DND-41 (cell line): ENCODE data around the gene MRPS33.
"Not testable (repeated sequence)": the region's sequence is repeated elsewhere in the genome, so short reads cannot be mapped to it uniquely, and the experiment has no call there.

Experiments used
- ATAC-seq: fragments of 200-7000 bp; cut with Tn5 transposase; 3 replicates; pipeline ENCODE4 v1.9.1; 2021; ENCODE audit warnings: low read depth; ENCODE audit not compliant: insufficient read depth
- DNase-seq: peaks from one replicate; pipeline ENCODE4 v3.0.0-alpha.2; 2020
- H2AFZ ChIP-seq: 2 replicates; pipeline ENCODE4 v1.6.0; 2012; ENCODE audit warnings: low read depth, low read length
- H3K27ac ChIP-seq: 2 replicates; pipeline ENCODE4 v1.5.1; 2012; ENCODE audit warnings: low read length, inconsistent platforms
- H3K27me3 ChIP-seq: fragments of 200-600 bp; sonication (generic); 2 replicates; pipeline ENCODE4 v1.6.0; 2012; ENCODE audit warnings: low read length, mild to moderate bottlenecking, inconsistent platforms; ENCODE audit not compliant: insufficient read depth, poor library complexity
- H3K36me3 ChIP-seq: 2 replicates; pipeline ENCODE4 v1.5.1; 2012; ENCODE audit warnings: low read length, inconsistent platforms; ENCODE audit not compliant: insufficient read depth
- H3K4me1 ChIP-seq: 2 replicates; pipeline ENCODE4 v1.5.1; 2012; ENCODE audit warnings: mild to moderate bottlenecking, low read length; ENCODE audit not compliant: insufficient read depth
- H3K4me2 ChIP-seq: 2 replicates; pipeline ENCODE4 v1.6.0; 2012; ENCODE audit warnings: mild to moderate bottlenecking, moderate library complexity, low read length, inconsistent platforms; ENCODE audit not compliant: insufficient read depth
- H3K4me3 ChIP-seq, 2 experiments: fragments of 200-600 bp in 1 of 2; shearing (Covaris generic) in 1 of 2; 2 replicates each; pipeline ENCODE4 v1.5.1; 2012 to 2016; ENCODE audit warnings: inconsistent platforms in 2 of 2, low read length in 2 of 2, mild to moderate bottlenecking in 2 of 2, low read depth in 1 of 2, moderate library complexity in 1 of 2
- H3K79me2 ChIP-seq: 2 replicates; pipeline ENCODE4 v1.6.0; 2012; ENCODE audit warnings: low read length, inconsistent platforms; ENCODE audit not compliant: insufficient read depth
- H3K9ac ChIP-seq: 2 replicates; pipeline ENCODE4 v1.6.0; 2012; ENCODE audit warnings: low read depth, mild to moderate bottlenecking, inconsistent platforms, low read length, moderate library complexity
- H3K9me3 ChIP-seq: 2 replicates; pipeline ENCODE4 v1.5.1; 2012; ENCODE audit warnings: low read length, moderate library complexity, mild to moderate bottlenecking, inconsistent platforms; ENCODE audit not compliant: insufficient read depth, severe bottlenecking
- H4K20me1 ChIP-seq: 2 replicates; pipeline ENCODE4 v1.6.0; 2012; ENCODE audit warnings: low read length; ENCODE audit not compliant: insufficient read depth
- EZH2 ChIP-seq: IDR thresholded peaks from 3 replicates; pipeline ENCODE4 v1.6.1; 2012; ENCODE audit warnings: borderline replicate concordance, low read depth, mild to moderate bottlenecking, moderate library complexity, low read length, inconsistent platforms; ENCODE audit not compliant: severe bottlenecking
- TF ChIP-seq, protein P1 (sequence below): IDR thresholded peaks from 2 replicates; pipeline ENCODE4 v1.5.1; 2012; ENCODE audit warnings: borderline replicate concordance, low read length, moderate library complexity, mild to moderate bottlenecking; ENCODE audit not compliant: poor library complexity, severe bottlenecking; ENCODE audit errors: extremely low read depth

MRPS33 gene

DNA sequence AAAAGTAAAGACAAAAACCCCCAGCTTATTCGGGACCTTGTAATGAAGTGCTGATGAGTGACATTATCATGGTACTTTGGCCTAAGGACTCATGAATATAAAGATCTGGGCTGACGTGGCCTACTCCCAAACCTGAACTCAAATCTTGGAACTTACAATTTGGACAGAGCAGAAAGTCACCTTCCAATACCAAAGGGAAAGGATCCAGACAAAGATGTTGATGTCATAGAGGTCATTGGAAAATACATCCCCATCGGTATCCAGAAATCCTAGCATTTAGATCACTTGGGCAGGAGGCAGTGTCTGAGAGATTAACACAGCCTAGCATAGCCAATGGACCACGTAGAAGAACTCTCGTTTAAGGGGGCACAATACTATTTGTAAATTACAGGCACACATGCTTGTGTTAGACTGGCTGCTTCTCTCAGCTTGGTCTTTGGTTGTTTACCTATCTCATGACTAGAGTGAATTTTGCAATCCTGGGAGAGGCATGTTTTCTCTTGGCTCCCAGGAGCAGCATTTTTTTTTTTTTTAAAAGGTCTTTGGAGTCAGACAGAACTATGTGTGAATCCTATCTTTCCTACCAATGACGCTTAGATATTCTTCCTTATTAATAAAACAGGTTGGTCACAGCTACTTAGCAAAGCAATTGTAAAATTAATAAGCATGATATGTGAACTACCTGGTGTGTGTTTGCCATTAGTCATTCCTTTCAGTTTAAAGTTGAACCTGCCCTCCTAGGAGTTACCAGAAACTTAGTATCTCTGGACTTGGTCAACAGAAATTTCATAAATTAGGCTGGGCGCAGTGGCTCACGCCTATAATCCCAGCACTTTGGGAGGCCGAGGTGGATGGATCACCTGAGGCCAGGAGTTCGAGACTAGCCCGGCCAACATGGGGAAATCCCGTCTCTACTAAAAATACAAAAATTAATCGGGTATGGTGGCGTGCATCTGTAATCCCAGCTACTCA, 27.8 kb upstream of the MRPS33 start:
- DNase-seq (no peak), ATAC-seq (no peak)

DNA sequence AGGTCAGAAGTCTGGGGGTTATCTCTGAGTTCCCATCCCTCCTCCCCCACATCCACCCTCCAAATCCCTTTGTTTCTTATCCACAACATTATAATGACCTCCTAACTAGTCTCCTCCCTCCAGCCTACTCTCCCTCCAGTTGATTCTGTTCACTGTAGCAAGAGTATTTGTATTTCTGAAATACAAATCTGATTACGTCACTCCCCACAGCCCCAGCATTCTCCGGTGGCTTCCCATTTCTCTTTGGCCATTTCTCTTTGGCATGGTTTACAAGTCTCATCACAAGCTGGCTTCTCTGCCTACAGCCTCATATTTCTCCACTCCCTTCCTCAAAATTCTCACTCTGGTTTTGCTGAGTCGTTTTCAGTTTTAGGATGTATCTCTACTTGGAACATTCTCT, 24.6 kb upstream of the MRPS33 start:
- no peaks in the 10 kb centered on the region for H3K27me3 ChIP-seq
- no peaks in the 10 kb centered on the region for H4K20me1 ChIP-seq
- H3K4me3 ChIP-seq, result no peak overlapping the region
- no peak overlapping the region for H3K9ac ChIP-seq
- ATAC-seq (no peak), DNase-seq (no peak)
- H3K79me2 ChIP-seq, result no peaks in the 10 kb centered on the region
- H3K27ac ChIP-seq, result no peak overlapping the region
- no peak overlapping the region for H3K4me2 ChIP-seq
- H3K4me1 ChIP-seq, result no peaks in the 10 kb centered on the region
- H3K9me3 ChIP-seq, result no peaks in the 10 kb centered on the region
- H3K36me3 ChIP-seq, result no peaks in the 10 kb centered on the region
- H2AFZ ChIP-seq, result no peak overlapping the region
- TF ChIP-seq EZH2, result no peak
- TF ChIP-seq, protein P1, sequence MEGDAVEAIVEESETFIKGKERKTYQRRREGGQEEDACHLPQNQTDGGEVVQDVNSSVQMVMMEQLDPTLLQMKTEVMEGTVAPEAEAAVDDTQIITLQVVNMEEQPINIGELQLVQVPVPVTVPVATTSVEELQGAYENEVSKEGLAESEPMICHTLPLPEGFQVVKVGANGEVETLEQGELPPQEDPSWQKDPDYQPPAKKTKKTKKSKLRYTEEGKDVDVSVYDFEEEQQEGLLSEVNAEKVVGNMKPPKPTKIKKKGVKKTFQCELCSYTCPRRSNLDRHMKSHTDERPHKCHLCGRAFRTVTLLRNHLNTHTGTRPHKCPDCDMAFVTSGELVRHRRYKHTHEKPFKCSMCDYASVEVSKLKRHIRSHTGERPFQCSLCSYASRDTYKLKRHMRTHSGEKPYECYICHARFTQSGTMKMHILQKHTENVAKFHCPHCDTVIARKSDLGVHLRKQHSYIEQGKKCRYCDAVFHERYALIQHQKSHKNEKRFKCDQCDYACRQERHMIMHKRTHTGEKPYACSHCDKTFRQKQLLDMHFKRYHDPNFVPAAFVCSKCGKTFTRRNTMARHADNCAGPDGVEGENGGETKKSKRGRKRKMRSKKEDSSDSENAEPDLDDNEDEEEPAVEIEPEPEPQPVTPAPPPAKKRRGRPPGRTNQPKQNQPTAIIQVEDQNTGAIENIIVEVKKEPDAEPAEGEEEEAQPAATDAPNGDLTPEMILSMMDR, result no peak

More for the DNA sequence above, 27.8 kb upstream of the MRPS33 start:
- H3K36me3 ChIP-seq, result no peaks in the 10 kb centered on the region
- no peak overlapping the region for H3K9ac ChIP-seq
- H3K79me2 ChIP-seq, result no peaks in the 10 kb centered on the region
- no peaks in the 10 kb centered on the region for H3K9me3 ChIP-seq
- H4K20me1 ChIP-seq, result no peaks in the 10 kb centered on the region
- no peak overlapping the region for H2AFZ ChIP-seq
- H3K27ac ChIP-seq, result no peak overlapping the region
- H3K4me2 ChIP-seq, result no peak overlapping the region
- H3K4me1 ChIP-seq, result no peaks in the 10 kb centered on the region
- no peaks in the 10 kb centered on the region for H3K27me3 ChIP-seq
- no peak overlapping the region for H3K4me3 ChIP-seq
- TF ChIP-seq, protein P1, result no peak
- TF ChIP-seq EZH2, result no peak

DNA sequence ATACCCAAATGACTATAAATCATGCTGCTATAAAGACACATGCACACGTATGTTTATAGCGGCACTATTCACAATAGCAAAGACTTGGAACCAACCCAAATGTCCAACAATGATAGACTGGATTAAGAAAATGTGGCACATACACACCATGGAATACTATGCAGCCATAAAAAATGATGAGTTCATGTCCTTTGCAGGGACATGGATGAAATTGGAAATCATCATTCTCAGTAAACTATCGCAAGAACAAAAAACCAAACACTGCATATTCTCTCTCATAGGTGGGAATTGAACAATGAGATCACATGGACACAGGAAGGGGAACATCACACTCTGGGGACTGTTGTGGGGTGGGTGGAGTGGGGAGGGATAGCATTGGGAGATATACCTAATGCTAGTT, 23.3 kb upstream of the MRPS33 start:
- not testable (repeated sequence) for ATAC-seq, H4K20me1 ChIP-seq

DNA sequence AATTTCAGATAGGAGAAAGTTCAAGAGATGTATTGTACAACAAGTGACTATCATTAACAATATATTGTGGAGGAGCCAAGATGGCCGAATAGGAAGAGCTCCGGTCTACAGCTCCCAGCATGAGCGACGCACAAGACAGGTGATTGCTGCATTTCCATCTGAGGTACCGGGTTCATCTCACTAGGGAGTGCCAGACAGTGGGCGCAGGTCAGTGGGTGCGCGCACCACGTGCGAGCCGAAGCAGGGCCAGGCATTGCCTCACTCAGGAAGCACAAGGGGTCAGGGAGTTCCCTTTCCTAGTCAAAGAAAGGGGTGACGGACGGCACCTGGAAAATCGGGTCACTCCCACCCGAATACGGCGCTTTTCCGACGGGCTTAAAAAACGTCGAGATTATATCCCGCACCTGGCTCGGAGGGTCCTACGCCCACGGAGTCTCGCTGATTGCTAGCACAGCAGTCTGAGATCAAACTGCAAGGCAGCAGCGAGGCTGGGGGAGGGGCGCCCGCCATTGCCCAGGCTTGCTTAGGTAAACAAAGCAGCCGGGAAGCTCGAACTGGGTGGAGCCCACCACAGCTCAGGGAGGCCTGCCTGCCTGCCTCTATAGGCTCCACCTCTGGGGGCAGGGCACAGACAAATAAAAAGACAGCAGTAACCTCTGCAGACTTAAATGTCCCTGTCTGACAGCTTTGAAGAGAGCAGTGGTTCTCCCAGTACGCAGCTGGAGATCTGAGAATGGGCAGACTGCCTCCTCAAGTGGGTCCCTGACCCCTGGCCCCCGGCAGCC, 18.0 kb upstream of the MRPS33 start:
- not testable (repeated sequence) for H4K20me1 ChIP-seq, H2AFZ ChIP-seq, H3K27ac ChIP-seq, H3K27me3 ChIP-seq, H3K79me2 ChIP-seq, H3K9me3 ChIP-seq, H3K4me1 ChIP-seq, H3K4me3 ChIP-seq, H3K4me2 ChIP-seq, H3K36me3 ChIP-seq, ATAC-seq, DNase-seq, H3K9ac ChIP-seq

More for the DNA sequence above, 23.3 kb upstream of the MRPS33 start:
- not testable (repeated sequence) for H3K9ac ChIP-seq, H2AFZ ChIP-seq, DNase-seq, H3K4me1 ChIP-seq, H3K36me3 ChIP-seq, H3K27me3 ChIP-seq, H3K9me3 ChIP-seq, H3K4me2 ChIP-seq, H3K79me2 ChIP-seq, H3K27ac ChIP-seq, H3K4me3 ChIP-seq
